Ovary (tissue), 3 donors: ENCODE measurements around the gene SART1.

Experiments used
- EP300 ChIP-seq: sonication (generic); formaldehyde crosslinking; IDR thresholded peaks from one replicate; pipeline ENCODE4 v1.6.1; 2017; ENCODE audit warnings: antibody characterized with exemption
- POLR2A ChIP-seq: fragments of 450-650 bp; IDR thresholded peaks from one replicate; pipeline ENCODE4 v1.6.1; 2017; ENCODE audit warnings: antibody characterized with exemption, mild to moderate bottlenecking, moderate library complexity
- TF ChIP-seq, protein P1 (sequence below), 3 donors: fragments of 450-650 bp in 2 of 3; fragments of 200-600 bp in 1 of 3; IDR thresholded peaks; one replicate each; pipeline versions ENCODE4 v1.5.1 to v1.8.0; 2016 to 2022; ENCODE audit warnings: antibody characterized with exemption in 3 of 3, mild to moderate bottlenecking in 1 of 3
- donor health status: DM: no; HTN: no; CAD: no.

DNA sequence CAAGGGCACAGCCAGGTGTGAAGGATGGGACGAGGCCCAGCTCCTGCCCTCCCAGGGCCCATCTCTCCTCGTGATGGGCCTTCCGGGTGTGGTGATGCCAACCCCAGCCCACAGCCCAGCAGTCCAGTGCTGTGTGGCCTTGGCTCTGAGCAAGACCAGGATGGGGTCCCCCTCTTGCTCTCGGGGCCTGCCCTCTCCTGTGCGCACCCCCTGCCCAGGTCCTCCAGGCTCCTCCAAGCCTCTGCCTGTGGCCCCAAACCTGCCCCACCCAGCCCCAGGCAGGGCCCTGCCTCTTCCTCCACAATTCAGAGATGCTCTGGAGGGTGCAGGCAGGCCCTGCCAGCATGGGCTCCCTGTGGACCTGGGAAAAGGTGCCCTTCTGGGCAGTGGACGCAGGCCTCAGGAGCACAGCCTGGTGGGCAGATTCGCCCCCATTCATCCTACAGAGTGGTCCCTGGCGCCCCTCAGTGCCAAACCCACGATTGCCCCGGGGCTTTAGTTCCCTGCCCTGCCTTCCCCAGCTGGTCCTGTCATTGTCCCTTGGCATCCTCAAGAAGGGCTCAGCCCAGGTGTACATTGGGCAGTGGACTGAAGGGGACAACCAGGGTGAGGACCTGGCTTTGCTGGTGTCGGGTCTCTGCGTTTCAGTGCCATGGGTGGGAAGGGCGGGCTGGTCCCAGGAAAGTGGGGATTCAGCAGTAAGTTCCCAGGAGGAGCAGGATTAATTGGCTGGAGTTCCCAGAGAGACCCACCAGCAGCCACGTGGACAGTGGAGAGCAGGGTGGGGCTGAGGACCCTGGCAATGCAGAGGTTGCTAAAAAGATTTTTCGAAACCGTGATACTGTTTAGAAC lies 20.7 kb downstream of the SART1 start:
- TF ChIP-seq, protein P1, sequence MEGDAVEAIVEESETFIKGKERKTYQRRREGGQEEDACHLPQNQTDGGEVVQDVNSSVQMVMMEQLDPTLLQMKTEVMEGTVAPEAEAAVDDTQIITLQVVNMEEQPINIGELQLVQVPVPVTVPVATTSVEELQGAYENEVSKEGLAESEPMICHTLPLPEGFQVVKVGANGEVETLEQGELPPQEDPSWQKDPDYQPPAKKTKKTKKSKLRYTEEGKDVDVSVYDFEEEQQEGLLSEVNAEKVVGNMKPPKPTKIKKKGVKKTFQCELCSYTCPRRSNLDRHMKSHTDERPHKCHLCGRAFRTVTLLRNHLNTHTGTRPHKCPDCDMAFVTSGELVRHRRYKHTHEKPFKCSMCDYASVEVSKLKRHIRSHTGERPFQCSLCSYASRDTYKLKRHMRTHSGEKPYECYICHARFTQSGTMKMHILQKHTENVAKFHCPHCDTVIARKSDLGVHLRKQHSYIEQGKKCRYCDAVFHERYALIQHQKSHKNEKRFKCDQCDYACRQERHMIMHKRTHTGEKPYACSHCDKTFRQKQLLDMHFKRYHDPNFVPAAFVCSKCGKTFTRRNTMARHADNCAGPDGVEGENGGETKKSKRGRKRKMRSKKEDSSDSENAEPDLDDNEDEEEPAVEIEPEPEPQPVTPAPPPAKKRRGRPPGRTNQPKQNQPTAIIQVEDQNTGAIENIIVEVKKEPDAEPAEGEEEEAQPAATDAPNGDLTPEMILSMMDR (IDR thresholded peaks at IDR 0.05), result no peak
- TF ChIP-seq POLR2A (no peak), EP300 (no peak)
